Upper lobe of right lung (tissue), 1 donor: ENCODE results near the gene TENM4. TPM values are rescaled to one million over a fixed set of nuclear protein-coding genes. Genes with fewer than 3 reads are reported as not detected.

Source experiments
- ATAC-seq: fragments of 200-7000 bp; cut with Tn5 transposase; one replicate; pipeline ENCODE4 v1.9.1; 2020; ENCODE audit warnings: mild to moderate bottlenecking, moderate library complexity
- DNase-seq: peaks from one replicate; pipeline ENCODE4 v3.0.0-alpha.2; 2020
- H3K27ac ChIP-seq: fragments of 200-600 bp; one replicate; pipeline ENCODE4 v1.8.0; 2022
- H3K27me3 ChIP-seq: fragments of 200-600 bp; one replicate; pipeline ENCODE4 v1.8.0; 2022; ENCODE audit warnings: mild to moderate bottlenecking
- H3K36me3 ChIP-seq: fragments of 200-600 bp; one replicate; pipeline ENCODE4 v1.8.0; 2022
- H3K4me1 ChIP-seq: fragments of 200-600 bp; one replicate; pipeline ENCODE4 v1.8.0; 2022
- H3K4me3 ChIP-seq: fragments of 200-600 bp; one replicate; pipeline ENCODE4 v1.8.0; 2022; ENCODE audit warnings: mild to moderate bottlenecking
- H3K9me3 ChIP-seq: fragments of 200-600 bp; one replicate; pipeline ENCODE4 v1.8.0; 2022
- CTCF ChIP-seq: fragments of 200-600 bp; IDR thresholded peaks from one replicate; pipeline ENCODE4 v1.8.0; 2022; ENCODE audit warnings: antibody characterized with exemption
- intact Hi-C: fragments of 100-400 bp; cut with DNase I; formaldehyde crosslinking; loops from one replicate; pipeline ENCODE4 v1.11.0; 2022
- total RNA-seq: library from RNA; stranded (reverse); fragmentation: NEBNext Ultra II Directional; extraction: Animal tissue kit (Norgen Biotek cat#: 25700); gene quantifications from one replicate; pipeline ENCODE4 v1.2.1, GENCODE V29; 2021
- donor health status: DM: no; HTN: yes; CAD: no; lungs with severe emphysema.

TENM4 gene
- total RNA-seq, 1 donor from 2014 or later = 4.3 TPM

- Histone ChIP-seq H3K27me3 (no peaks in the 10 kb centered on the region), H3K36me3 (no peaks in the 10 kb centered on the region), H3K27ac (no peak overlapping the region), H3K9me3 (no peaks in the 10 kb centered on the region), H3K4me3 (no peak overlapping the region), H3K4me1 (peaks cover 4% of the 10 kb centered on the region)
- intact Hi-C loops = no loop called here
- TF ChIP-seq CTCF = no peak
- ATAC-seq (no peak), DNase-seq (no peak)
Observed at GRCh38 chr11:78938036-78938435, 502.8 kb downstream of the TENM4 start.

- intact Hi-C loops = no loop called here
- ATAC-seq (peak; percentile 71), DNase-seq (no peak)
- H3K27me3 ChIP-seq = no peaks in the 10 kb centered on the region
- H3K27ac ChIP-seq = no peak overlapping the region
- H3K9me3 ChIP-seq = no peaks in the 10 kb centered on the region
- no peaks in the 10 kb centered on the region for H3K36me3 ChIP-seq
- no peak overlapping the region for H3K4me3 ChIP-seq
- H3K4me1 ChIP-seq = peaks cover 4% of the 10 kb centered on the region
- no peak for TF ChIP-seq CTCF
Observed at GRCh38 chr11:78935398-78936068, 505.3 kb downstream of the TENM4 start.

- no peak for TF ChIP-seq CTCF
- intact Hi-C loops = no loop called here
- Histone ChIP-seq H3K4me1 (peaks cover 4% of the 10 kb centered on the region), H3K4me3 (no peak overlapping the region), H3K9me3 (no peaks in the 10 kb centered on the region), H3K36me3 (no peaks in the 10 kb centered on the region), H3K27ac (no peak overlapping the region), H3K27me3 (no peaks in the 10 kb centered on the region)
- DNase-seq = no peak
- no peak for ATAC-seq
Observed at GRCh38 chr11:78933350-78933749, 507.5 kb downstream of the TENM4 start.

- Histone ChIP-seq H3K27me3 (no peaks in the 10 kb centered on the region), H3K36me3 (no peaks in the 10 kb centered on the region), H3K4me3 (no peak overlapping the region), H3K4me1 (peaks cover 4% of the 10 kb centered on the region), H3K27ac (no peak overlapping the region), H3K9me3 (no peaks in the 10 kb centered on the region)
- intact Hi-C loops = no loop called here
- TF ChIP-seq CTCF = no peak
- ATAC-seq (no peak), DNase-seq (no peak)
Observed at GRCh38 chr11:78932757-78933156, 508.1 kb downstream of the TENM4 start.

- no peaks in the 10 kb centered on the region for H3K27me3 ChIP-seq
- H3K36me3 ChIP-seq = no peaks in the 10 kb centered on the region
- TF ChIP-seq CTCF = no peak
- DNase-seq (no peak), ATAC-seq (peak; percentile 39)
- H3K4me3 ChIP-seq = no peak overlapping the region
- intact Hi-C loops = no loop called here
- peaks cover 4% of the 10 kb centered on the region for H3K4me1 ChIP-seq
- no peak overlapping the region for H3K27ac ChIP-seq
- no peaks in the 10 kb centered on the region for H3K9me3 ChIP-seq
Observed at GRCh38 chr11:78931891-78932290, 508.9 kb downstream of the TENM4 start.
